SU-DHL-6 (cell line): Measurements from ENCODE around the gene RPS6KA2.

Source experiments
- CTCF ChIP-seq: fragments of 200-600 bp; sonication (generic); IDR thresholded peaks from one replicate; pipeline ENCODE4 v1.5.1; 2017; ENCODE audit warnings: antibody characterized with exemption, mild to moderate bottlenecking, low read length, moderate library complexity; ENCODE audit not compliant: insufficient read depth, poor library complexity, severe bottlenecking
- EZH2phosphoT487 ChIP-seq: fragments of 200-600 bp; sonication (generic), shearing (Covaris generic); conservative IDR thresholded peaks from 2 replicates; pipeline ENCODE4 v1.6.1; 2018; ENCODE audit warnings: mild to moderate bottlenecking, antibody characterized with exemption, low read length, moderate library complexity, mixed read lengths

GRCh38 chr6:166552600-166552999, 74.5 kb downstream of the RPS6KA2 start:
- no peak for TF ChIP-seq EZH2phosphoT487
- TF ChIP-seq CTCF = no peak
